ENCODE results near the gene PRR14L.
"Not testable (repeated sequence)": the region's sequence is repeated elsewhere in the genome, so short reads cannot be mapped to it uniquely, and the experiment has no call there.

PRR14L gene

GRCh38 chr22:31740314-31740713, 9.6 kb downstream of the PRR14L start:
- DNase-seq (ENCODE audit: low read depth, low spot score), result not testable (repeated sequence)

DNA sequence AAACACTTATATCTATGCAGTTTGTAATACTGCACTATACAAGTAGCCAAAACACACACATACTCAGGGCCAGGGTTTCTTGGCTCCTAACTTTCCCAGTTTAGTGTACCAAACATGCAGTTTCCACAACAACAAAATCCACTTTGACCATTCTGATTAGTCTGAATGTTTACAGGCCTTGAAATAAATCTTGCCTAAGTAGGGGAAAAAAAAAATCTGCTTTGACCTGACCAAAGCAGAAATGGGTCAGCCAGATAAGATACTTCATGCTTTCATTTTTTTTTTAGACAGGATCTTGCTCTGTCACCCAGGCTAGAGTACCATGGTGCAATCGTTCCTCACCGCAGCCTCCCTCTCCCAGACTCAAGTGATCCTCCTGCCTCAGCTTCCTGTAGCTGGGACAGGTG, 10.1 kb downstream of the PRR14L start:
- no peak for DNase-seq (ENCODE audit: low read depth, low spot score)

DNA sequence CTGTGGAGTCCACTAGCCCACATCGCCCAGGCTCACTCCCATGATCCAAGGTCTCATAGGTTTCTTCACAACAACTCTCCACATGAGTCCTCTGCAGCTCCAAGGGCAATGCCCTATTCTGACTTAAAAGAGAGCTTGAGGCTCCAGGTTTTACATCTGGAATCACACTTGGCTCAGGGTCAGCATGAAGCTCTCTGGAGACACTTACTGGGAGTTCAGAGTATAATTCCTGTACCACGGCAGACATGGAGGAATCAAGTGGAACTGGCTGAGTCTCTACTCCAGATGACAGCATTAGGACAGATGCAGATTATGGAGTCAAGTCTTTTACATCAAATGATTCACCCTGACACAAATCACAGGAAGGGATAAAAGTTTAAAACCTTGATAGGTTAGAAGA, 11.4 kb downstream of the PRR14L start:
- no peak for DNase-seq (ENCODE audit: low read depth, low spot score)

GRCh38 chr22:31737932-31738331, 12.0 kb downstream of the PRR14L start:
- no peak for DNase-seq (ENCODE audit: low read depth, low spot score)

DNA sequence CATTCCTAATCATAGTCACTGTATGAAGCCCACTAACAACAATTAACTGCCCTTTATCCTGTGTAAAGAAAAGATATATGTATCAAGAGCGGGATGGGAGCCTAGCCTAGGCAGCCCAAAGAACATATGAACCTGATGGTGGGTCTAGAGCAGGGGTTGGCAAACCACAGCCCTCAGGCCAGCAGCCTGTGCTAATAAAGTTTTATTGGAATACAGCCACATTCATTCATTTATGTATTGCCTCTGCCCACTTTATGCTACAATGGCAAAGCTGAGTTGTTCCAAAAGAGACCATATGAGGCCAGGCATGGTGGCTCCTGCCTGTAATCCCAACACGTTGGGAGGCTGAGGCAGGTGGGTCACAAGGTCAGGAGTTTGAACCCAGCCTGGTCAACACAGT, 13.5 kb downstream of the PRR14L start:
- no peak for DNase-seq (ENCODE audit: low read depth, low spot score)

- no peak for DNase-seq (ENCODE audit: low read depth, low spot score)
Observed at GRCh38 chr22:31734512-31734911, 15.4 kb downstream of the PRR14L start.

DNA sequence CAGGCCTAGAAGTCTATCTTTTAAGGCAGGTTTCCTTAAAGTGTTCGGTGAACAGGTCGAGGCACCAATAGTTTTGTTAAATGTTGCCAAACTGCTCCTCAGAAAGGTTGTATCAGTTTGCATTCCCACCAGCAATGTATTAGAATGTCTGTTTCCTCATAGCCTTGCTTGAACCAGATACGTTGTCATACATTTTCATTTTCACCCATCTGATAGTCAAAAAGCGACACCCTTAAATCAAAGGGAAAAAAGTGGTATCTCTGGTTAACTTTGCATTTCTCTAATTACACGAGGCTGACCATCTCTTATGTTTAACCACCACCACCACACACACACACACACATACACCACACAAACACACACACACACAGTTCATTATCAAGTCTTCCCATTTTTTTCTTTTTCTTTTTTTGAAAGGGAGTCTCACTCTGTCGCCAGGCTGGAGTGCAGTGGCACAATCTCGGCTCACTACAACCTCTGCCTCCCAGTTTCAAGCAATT, 16.3 kb downstream of the PRR14L start:
- no peak for DNase-seq (ENCODE audit: low read depth, low spot score)

DNA sequence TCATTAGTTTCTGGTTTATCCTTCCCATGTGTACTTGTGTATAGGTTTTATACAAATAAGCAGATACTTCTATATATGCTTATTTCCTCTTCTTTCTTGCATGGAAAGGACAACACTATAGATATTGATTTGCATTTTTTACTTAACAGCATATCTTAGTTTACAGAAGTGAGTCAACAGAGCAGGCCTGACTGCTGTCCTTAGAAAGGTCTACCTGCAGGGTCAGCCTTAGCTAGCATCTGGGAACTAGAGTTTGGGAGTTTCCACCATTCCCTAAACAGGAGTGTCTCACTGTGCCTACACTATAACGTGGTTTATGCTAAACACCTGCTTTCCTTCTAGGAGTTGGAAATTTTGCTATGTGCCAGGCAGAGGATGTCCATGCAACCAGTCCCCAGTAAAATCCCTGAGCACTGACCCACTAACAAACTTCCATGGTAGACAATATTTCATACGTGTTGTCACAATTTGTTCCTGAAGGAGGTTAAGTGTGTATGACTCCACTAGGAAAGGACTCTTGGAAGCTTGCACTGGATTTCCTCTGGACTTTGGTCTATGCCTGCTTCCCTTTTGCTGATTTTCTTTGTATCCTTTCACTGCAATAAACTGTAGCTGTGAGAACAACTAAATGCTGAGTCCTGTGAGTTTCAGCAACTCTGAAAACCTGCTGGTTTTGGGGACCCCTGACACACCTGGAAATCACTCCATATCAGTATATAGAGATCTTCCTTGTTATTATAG, 17.7 kb downstream of the PRR14L start:
- DNase-seq (ENCODE audit: low read depth, low spot score), result no peak

DNA sequence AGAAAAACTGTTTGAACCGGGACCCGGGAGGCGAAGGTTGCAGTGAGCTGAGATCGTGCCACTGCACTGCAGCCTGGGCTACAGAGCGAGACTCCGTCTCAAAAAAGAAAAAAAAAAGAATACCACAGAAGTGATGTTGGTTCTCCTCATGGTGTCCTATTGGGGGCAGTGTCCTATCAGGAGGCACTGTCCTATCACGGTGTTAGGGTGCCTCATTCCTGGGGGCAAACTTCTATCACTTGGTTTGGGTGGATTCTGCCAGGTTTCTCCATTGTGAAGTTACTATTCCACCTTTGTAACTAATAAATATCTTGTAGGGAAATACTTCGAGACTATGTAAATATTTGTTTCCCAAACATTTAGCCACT, 19.6 kb downstream of the PRR14L start:
- DNase-seq (ENCODE audit: low read depth, low spot score), result no peak

DNA sequence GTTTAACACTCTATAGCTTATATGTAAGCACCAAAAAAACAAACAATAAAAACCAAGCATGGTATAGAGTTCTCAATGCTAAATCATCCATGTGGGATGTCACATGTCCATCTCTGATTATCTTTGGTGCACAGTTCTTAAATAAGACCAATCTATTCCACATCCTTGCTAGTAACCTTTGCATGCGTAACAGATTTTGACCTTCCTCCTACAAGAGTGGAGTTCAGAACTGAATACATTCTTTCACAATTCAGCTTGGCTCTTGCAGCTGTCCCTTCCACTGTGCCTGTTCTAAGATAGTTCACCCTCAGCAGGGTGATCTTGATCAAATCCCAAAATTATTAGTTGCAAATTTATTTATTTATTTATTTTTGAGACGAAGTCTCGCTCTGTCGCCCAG, 21.1 kb downstream of the PRR14L start:
- no peak for DNase-seq (ENCODE audit: low read depth, low spot score)

- no peak for DNase-seq (ENCODE audit: low read depth, low spot score)
Observed at GRCh38 chr22:31726692-31727091, 23.2 kb downstream of the PRR14L start.

- DNase-seq (ENCODE audit: low read depth, low spot score), result no peak
Observed at GRCh38 chr22:31723723-31724122, 26.2 kb downstream of the PRR14L start.

DNA sequence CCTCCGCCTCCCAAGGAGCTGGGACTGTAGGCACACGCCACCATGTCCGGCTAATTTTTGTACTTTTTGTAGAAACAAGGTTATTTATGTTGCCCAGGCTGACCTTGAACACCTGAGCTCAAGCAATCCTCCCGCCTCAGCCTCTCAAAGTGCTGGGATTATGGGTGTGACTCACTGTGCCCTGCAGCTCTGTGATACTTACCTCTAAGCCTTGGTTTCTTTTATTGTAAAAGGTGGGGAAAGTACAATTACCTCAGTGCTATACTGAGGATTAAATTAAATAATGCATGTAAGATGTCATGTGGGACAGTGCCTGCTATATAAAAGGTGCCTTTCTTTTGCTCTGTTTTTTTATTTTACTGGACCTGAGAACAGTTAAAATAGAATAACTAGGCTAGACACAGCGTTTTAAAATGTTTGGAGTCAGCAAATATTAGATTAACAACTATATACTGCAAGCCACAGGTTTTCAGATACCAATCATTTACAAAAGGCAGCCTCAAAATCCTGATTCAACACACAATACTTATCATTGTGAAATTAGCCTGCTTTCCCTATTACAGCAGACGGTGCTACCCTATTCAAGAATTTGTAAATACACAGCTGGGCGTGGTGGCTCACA, 30.0 kb downstream of the PRR14L start:
- DNase-seq (ENCODE audit: low read depth, low spot score), result no peak

GRCh38 chr22:31715147-31715778, 34.7 kb downstream of the PRR14L start:
- DNase-seq (ENCODE audit: low read depth, low spot score), result no peak

DNA sequence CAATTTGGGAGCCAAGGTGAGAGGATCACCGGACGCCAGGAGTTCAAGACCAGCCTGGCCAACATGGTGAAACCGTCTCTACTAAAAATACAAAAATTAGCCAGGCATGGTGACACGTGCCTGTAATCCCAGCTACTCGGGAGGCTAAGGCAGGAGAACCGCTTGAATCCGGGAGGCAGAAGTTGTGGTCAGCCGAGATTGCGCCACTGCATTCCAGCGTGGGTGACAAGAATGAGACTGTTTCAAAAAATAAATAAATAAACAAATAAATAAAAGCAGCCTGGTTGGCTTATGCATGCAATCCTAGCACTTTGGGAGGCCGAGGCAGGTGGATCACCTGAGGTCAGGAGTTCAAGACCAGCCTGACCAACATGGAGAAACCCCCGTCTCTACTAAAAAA, 38.7 kb downstream of the PRR14L start:
- not testable (repeated sequence) for DNase-seq (ENCODE audit: low read depth, low spot score)

GRCh38 chr22:31707519-31707918, 42.4 kb downstream of the PRR14L start:
- DNase-seq (ENCODE audit: low read depth, low spot score), result no peak

- DNase-seq (ENCODE audit: low read depth, low spot score), result no peak
Observed at GRCh38 chr22:31695423-31695822, 54.5 kb downstream of the PRR14L start.

DNA sequence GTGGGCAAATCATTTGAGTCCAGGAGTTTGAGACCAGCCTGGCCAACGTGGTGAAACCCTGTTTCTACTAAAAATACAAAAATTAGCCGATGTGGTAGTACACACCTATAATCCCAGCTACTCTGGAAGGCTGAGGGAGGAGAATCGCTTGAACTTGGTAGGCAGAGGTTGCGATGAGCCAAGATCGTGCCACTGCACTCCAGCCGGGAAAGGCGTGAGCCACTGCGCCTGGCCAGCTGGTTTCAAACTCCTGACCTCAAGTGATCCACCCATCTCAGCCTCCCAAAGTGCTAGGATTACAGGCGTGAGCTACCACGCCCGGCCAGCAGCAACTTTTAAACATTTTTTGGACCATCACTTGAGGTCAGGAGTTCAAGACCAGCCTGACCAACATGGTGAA, 55.9 kb downstream of the PRR14L start:
- not testable (repeated sequence) for DNase-seq (ENCODE audit: low read depth, low spot score)

- no peak for DNase-seq (ENCODE audit: low read depth, low spot score)
Observed at GRCh38 chr22:31692186-31692886, 57.6 kb downstream of the PRR14L start.

GRCh38 chr22:31691408-31691807, 58.5 kb downstream of the PRR14L start:
- no peak for DNase-seq (ENCODE audit: low read depth, low spot score)

DNA sequence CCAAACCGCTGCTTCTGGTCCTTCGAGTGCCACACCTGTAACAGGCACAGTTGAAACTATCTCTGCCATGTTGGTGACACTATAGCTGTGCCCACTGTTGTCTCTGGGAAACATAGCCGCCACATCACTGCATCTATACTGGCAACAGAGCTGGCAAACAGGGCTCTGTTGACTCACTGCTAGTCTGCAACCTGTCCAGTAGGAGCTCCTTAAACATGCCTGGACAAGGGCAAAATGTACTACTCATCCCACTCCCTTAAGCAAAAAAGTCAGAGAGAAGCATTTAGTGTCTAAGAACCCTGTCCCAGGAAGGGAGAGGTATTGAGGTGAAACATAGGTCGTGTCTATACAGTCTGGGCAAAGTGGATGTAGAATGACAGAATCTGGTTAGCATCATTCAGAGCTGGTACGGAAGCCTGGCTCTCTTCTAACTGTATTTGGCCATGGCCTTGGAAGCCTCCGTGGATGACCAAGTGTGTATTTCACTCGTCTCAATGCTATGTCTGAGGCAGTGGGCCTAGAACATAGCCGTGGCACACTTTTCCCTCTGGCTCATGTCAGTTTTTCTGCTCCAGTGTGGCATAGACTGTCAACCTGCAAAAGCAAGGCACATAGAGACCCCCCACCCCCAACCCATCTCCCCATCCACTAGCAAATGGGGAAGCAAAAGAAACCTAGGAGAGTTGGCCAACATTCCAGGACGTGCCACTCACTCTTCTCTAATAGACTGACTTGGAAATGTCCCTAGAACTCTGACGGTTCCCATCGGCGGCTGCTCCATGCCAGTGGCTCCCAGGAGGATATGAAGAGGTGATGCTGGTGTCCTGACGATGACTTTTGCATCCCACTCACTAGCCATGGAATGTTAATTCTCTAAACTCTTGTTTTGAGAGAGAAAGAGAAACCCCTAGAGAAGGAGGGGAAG, 66.5 kb downstream of the PRR14L start:
- no peak for DNase-seq (ENCODE audit: low read depth, low spot score)

Data from activated naive CD8-positive, alpha-beta T cell treated with anti-CD3 and anti-CD28 coated beads, Interleukin-2, amount 50 U/mL, for 16 hours (primary cell).